NCI-H1092 (cell line): ENCODE measurements around the gene COQ8A.
"Not testable (repeated sequence)": the region's sequence is repeated elsewhere in the genome, so short reads cannot be mapped to it uniquely, and the experiment has no call there.

Experiments
- DNase-seq: peaks from one replicate; lab custom pipeline; 2025; lab: John Stamatoyannopoulos, UW

Gene COQ8A

GRCh38 chr1:226953175-226953800 lies 13.2 kb downstream of the COQ8A start:
- DNase-seq = no peak

- no peak for DNase-seq
Measured at GRCh38 chr1:226954337-226954736, 14.2 kb downstream of the COQ8A start.

GRCh38 chr1:226954777-226955176 lies 14.7 kb downstream of the COQ8A start:
- DNase-seq = no peak

GRCh38 chr1:226955857-226956256 lies 15.8 kb downstream of the COQ8A start:
- not testable (repeated sequence) for DNase-seq

- DNase-seq = no peak
Measured at GRCh38 chr1:226956942-226957713, 17.0 kb downstream of the COQ8A start.

- DNase-seq = no peak
Measured at GRCh38 chr1:226957714-226958113, 17.6 kb downstream of the COQ8A start.

- no peak for DNase-seq
Measured at GRCh38 chr1:226958300-226958699, 18.2 kb downstream of the COQ8A start.

- no peak for DNase-seq
Measured at GRCh38 chr1:226960256-226960655, 20.2 kb downstream of the COQ8A start.

GRCh38 chr1:226960944-226961765 lies 21.1 kb downstream of the COQ8A start:
- DNase-seq = no peak

GRCh38 chr1:226962421-226963391 lies 22.6 kb downstream of the COQ8A start:
- no peak for DNase-seq

- no peak for DNase-seq
Measured at GRCh38 chr1:226964068-226964425, 24.0 kb downstream of the COQ8A start.

GRCh38 chr1:226964611-226965486 lies 24.8 kb downstream of the COQ8A start:
- DNase-seq = no peak

GRCh38 chr1:226965581-226966440 lies 25.7 kb downstream of the COQ8A start:
- DNase-seq = no peak

GRCh38 chr1:226966683-226967082 lies 26.6 kb downstream of the COQ8A start:
- no peak for DNase-seq

GRCh38 chr1:226967665-226968064 lies 27.6 kb downstream of the COQ8A start:
- no peak for DNase-seq

GRCh38 chr1:226971765-226972164 lies 31.7 kb downstream of the COQ8A start:
- DNase-seq = no peak

GRCh38 chr1:226972931-226973330 lies 32.8 kb downstream of the COQ8A start:
- DNase-seq = no peak

- peak; percentile 72 for DNase-seq
Measured at GRCh38 chr1:226973371-226973897, 33.3 kb downstream of the COQ8A start.

GRCh38 chr1:226973898-226974543 lies 33.9 kb downstream of the COQ8A start:
- DNase-seq = no peak
